ENCODE results near the gene RTKN2.

Gene RTKN2

GRCh38 chr10:62266611-62267010 is 2.0 kb downstream of the RTKN2 start:
- H4K20me1 ChIP-seq (ENCODE audit: low read depth, low read length), result no peaks in the 10 kb centered on the region; the same call in 1 of the 2 replicates
- no peaks in the 10 kb centered on the region for H3K9me3 ChIP-seq (ENCODE audit: insufficient read depth, low read length)
- no peak overlapping the region for H3K27ac ChIP-seq (ENCODE audit: low read depth, low read length)
- no peak for TF ChIP-seq EZH2phosphoT487 (conservative IDR thresholded peaks at IDR 0.05; ENCODE audit: low read length)
- TF ChIP-seq, protein P1, sequence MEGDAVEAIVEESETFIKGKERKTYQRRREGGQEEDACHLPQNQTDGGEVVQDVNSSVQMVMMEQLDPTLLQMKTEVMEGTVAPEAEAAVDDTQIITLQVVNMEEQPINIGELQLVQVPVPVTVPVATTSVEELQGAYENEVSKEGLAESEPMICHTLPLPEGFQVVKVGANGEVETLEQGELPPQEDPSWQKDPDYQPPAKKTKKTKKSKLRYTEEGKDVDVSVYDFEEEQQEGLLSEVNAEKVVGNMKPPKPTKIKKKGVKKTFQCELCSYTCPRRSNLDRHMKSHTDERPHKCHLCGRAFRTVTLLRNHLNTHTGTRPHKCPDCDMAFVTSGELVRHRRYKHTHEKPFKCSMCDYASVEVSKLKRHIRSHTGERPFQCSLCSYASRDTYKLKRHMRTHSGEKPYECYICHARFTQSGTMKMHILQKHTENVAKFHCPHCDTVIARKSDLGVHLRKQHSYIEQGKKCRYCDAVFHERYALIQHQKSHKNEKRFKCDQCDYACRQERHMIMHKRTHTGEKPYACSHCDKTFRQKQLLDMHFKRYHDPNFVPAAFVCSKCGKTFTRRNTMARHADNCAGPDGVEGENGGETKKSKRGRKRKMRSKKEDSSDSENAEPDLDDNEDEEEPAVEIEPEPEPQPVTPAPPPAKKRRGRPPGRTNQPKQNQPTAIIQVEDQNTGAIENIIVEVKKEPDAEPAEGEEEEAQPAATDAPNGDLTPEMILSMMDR (IDR thresholded peaks at IDR 0.05; ENCODE audit: insufficient read depth, low read length, poor library complexity, severe bottlenecking), result no peak
- H3K9ac ChIP-seq (ENCODE audit: low read length), result peak overlapping the region; percentile 97
- H3K9me2 ChIP-seq (replicated peaks; ENCODE audit: insufficient read depth, low read length), result no peaks in the 10 kb centered on the region
- H3K4me3 ChIP-seq (ENCODE audit: insufficient read depth, low read length, poor library complexity, severe bottlenecking), result peak overlapping the region; percentile 100
- H3F3A ChIP-seq (ENCODE audit: insufficient read depth), result peaks cover 16% of the 10 kb centered on the region
- peak overlapping the region; percentile 96 for H3K4me2 ChIP-seq (ENCODE audit: low read depth, low read length, poor library complexity, severe bottlenecking)
- H3K27me3 ChIP-seq (ENCODE audit: low read length), result no peaks in the 10 kb centered on the region
- no peak overlapping the region for H2AFZ ChIP-seq (ENCODE audit: low read depth, low read length, severe bottlenecking)
- peaks cover 60% of the 10 kb centered on the region for H3K79me2 ChIP-seq (ENCODE audit: insufficient read depth, low read length)
- H3K36me3 ChIP-seq (ENCODE audit: low read length), result peaks cover 21% of the 10 kb centered on the region; the same call in 1 of the 2 replicates

GRCh38 chr10:62266147-62266546 is 2.5 kb downstream of the RTKN2 start:
- H3F3A ChIP-seq (ENCODE audit: insufficient read depth), result peaks cover 16% of the 10 kb centered on the region
- H3K4me2 ChIP-seq (ENCODE audit: low read depth, low read length, poor library complexity, severe bottlenecking), result peak overlapping the region; percentile 96
- H2AFZ ChIP-seq (ENCODE audit: low read depth, low read length, severe bottlenecking), result no peak overlapping the region
- no peaks in the 10 kb centered on the region; the same call in 1 of the 2 replicates for H4K20me1 ChIP-seq (ENCODE audit: low read depth, low read length)
- H3K79me2 ChIP-seq (ENCODE audit: insufficient read depth, low read length), result peaks cover 60% of the 10 kb centered on the region
- H3K4me3 ChIP-seq (ENCODE audit: insufficient read depth, low read length, poor library complexity, severe bottlenecking), result peak overlapping the region; percentile 7
- H3K36me3 ChIP-seq (ENCODE audit: low read length), result peaks cover 22% of the 10 kb centered on the region; the same call in 1 of the 2 replicates
- H3K9ac ChIP-seq (ENCODE audit: low read length), result no peak overlapping the region; the same call in 1 of the 2 replicates
- TF ChIP-seq, protein P1 (IDR thresholded peaks at IDR 0.05; ENCODE audit: insufficient read depth, low read length, poor library complexity, severe bottlenecking), result no peak
- no peak for TF ChIP-seq EZH2phosphoT487 (conservative IDR thresholded peaks at IDR 0.05; ENCODE audit: low read length)
- no peaks in the 10 kb centered on the region for H3K9me2 ChIP-seq (replicated peaks; ENCODE audit: insufficient read depth, low read length)
- H3K27me3 ChIP-seq (ENCODE audit: low read length), result no peaks in the 10 kb centered on the region
- H3K9me3 ChIP-seq (ENCODE audit: insufficient read depth, low read length), result no peaks in the 10 kb centered on the region
- no peak overlapping the region for H3K27ac ChIP-seq (ENCODE audit: low read depth, low read length)

- peak overlapping the region; percentile 96 for H3K4me2 ChIP-seq (ENCODE audit: low read depth, low read length, poor library complexity, severe bottlenecking)
- no peaks in the 10 kb centered on the region for H3K9me3 ChIP-seq (ENCODE audit: insufficient read depth, low read length)
- H3K9ac ChIP-seq (ENCODE audit: low read length), result peak overlapping the region; percentile 4; the same call in 1 of the 2 replicates
- H3K27ac ChIP-seq (ENCODE audit: low read depth, low read length), result peak overlapping the region; percentile 36
- TF ChIP-seq, protein P1 (IDR thresholded peaks at IDR 0.05; ENCODE audit: insufficient read depth, low read length, poor library complexity, severe bottlenecking), result peak; percentile 58
- TF ChIP-seq EZH2phosphoT487 (conservative IDR thresholded peaks at IDR 0.05; ENCODE audit: low read length), result no peak
- H3K36me3 ChIP-seq (ENCODE audit: low read length), result peaks cover 33% of the 10 kb centered on the region; the same call in 1 of the 2 replicates
- peaks cover 60% of the 10 kb centered on the region for H3K79me2 ChIP-seq (ENCODE audit: insufficient read depth, low read length)
- H3K27me3 ChIP-seq (ENCODE audit: low read length), result no peaks in the 10 kb centered on the region
- no peaks in the 10 kb centered on the region; the same call in 1 of the 2 replicates for H4K20me1 ChIP-seq (ENCODE audit: low read depth, low read length)
- no peaks in the 10 kb centered on the region for H3K9me2 ChIP-seq (replicated peaks; ENCODE audit: insufficient read depth, low read length)
- H3F3A ChIP-seq (ENCODE audit: insufficient read depth), result peaks cover 11% of the 10 kb centered on the region
- no peak overlapping the region for H3K4me3 ChIP-seq (ENCODE audit: insufficient read depth, low read length, poor library complexity, severe bottlenecking)
- no peak overlapping the region for H2AFZ ChIP-seq (ENCODE audit: low read depth, low read length, severe bottlenecking)
Measured at GRCh38 chr10:62264702-62265436, 3.8 kb downstream of the RTKN2 start.

Measured in SU-DHL-6 (cell line).